Erythroblast (primary cell): ENCODE measurements around the gene QRFP.

ENCODE experiments used
- GATA1 ChIP-seq: IDR thresholded peaks from 2 replicates; pipeline ENCODE4 v1.6.1; 2011; ENCODE audit warnings: low read depth, mild to moderate bottlenecking, control low read depth, low read length, moderate library complexity
- POLR2A ChIP-seq: IDR thresholded peaks from 2 replicates; pipeline ENCODE4 v1.6.1; 2011; ENCODE audit warnings: mild to moderate bottlenecking, low read length

DNA sequence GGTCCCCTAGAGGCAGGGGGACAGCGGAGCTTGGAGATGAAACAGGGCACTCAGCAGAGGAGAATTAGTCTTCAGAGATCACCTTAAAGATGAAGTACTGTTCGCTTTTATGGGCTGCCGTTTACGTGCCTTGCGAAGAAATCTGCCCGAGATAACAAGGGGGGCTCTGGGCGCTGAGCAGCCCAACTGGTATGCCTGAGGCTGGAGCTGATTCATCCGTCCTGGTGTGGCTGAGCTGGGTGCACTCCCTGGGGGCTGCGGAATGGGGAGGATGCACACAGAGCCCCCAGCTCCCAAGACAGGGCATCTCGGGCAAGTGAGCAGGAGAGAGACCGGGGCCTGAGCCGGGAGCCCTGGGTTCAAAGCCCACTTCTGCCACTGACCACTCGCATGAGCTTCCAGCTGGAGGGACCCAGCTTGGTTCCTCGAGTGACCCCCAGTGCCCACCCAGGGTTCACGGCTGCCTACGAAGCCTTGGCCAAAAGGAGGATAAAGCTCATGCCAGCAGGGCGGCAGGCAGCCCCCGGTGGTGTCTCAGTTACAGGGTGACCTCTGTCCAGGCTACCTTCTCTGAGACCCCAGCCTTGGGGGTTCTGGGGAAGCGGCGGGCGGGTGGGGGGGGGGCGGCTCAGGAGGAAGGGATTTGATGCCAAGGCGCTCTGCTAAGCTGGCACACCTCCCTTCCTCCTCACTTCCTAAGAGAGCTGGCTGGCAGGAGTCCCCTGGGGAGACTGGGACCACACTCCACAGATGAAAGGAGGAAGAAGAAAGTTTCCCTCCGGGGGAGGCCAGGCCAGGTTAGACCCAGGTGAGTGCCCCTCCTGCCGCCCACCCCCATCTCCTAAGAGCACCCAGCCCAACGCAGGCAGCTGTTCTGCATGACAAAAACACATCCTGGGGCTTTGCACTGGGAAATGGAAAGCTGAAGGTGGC is 36.8 kb upstream of the QRFP start:
- TF ChIP-seq POLR2A, result no peak
- no peak for TF ChIP-seq GATA1
